ENCODE data around the gene CARHSP1. TPM values are rescaled to one million over a fixed set of nuclear protein-coding genes. Genes with fewer than 3 reads are reported as not detected.
"Not testable (repeated sequence)": the region's sequence is repeated elsewhere in the genome, so short reads cannot be mapped to it uniquely, and the experiment has no call there.

CARHSP1 gene
- total and polyA plus RNA-seq, 9 donors, result 53.2 to 102 (median 81.7) TPM

- no peaks in the 10 kb centered on the region for H3K27me3 ChIP-seq
- no peak for DNase-seq
- intact Hi-C loops (cut with DNase I), result loop anchor here in 1 of 4 donors (5.0 kb wide), 1 partner anchor 75 kb away; the partner anchor contains the start of genes PMM2 and TMEM186
- H3K9me3 ChIP-seq, result no peaks in the 10 kb centered on the region
- no peak overlapping the region for H3K4me3 ChIP-seq
- peaks cover 3% of the 10 kb centered on the region for H3K4me1 ChIP-seq (ENCODE audit: insufficient read depth)
- no peaks in the 10 kb centered on the region for H3K36me3 ChIP-seq
- 88 to 95% (median 91%) methylated on average over 5 of the region's 5 CpGs for WGBS, 3 donors
- TF ChIP-seq, protein P1, sequence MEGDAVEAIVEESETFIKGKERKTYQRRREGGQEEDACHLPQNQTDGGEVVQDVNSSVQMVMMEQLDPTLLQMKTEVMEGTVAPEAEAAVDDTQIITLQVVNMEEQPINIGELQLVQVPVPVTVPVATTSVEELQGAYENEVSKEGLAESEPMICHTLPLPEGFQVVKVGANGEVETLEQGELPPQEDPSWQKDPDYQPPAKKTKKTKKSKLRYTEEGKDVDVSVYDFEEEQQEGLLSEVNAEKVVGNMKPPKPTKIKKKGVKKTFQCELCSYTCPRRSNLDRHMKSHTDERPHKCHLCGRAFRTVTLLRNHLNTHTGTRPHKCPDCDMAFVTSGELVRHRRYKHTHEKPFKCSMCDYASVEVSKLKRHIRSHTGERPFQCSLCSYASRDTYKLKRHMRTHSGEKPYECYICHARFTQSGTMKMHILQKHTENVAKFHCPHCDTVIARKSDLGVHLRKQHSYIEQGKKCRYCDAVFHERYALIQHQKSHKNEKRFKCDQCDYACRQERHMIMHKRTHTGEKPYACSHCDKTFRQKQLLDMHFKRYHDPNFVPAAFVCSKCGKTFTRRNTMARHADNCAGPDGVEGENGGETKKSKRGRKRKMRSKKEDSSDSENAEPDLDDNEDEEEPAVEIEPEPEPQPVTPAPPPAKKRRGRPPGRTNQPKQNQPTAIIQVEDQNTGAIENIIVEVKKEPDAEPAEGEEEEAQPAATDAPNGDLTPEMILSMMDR (IDR thresholded peaks at IDR 0.05), result no peak
- TF ChIP-seq EP300 (IDR thresholded peaks at IDR 0.05) (no peak), POLR2A (IDR thresholded peaks at IDR 0.05) (no peak)
- H3K27ac ChIP-seq, result no peak overlapping the region
These were observed 3.3 kb upstream of the CARHSP1 start for GRCh38 chr16:8872071-8872470.

DNA sequence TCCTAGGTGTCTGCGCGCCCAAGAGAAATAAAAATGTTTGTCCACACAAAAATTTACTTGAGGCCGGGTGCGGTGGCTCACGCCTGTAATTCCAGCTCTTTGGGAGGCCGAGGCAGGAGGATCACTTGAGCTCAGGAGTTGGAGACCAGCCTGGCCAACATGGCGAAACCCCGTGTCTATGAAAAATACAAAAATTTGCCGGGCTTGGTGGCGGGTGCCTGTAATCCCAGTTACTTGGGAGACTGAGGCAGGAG lies 1.1 kb upstream of the CARHSP1 start:
- 94 to 96% (median 95%) methylated on average over 10 of the region's 10 CpGs for WGBS, 3 donors
- H3K4me3 ChIP-seq; DNase-seq; H3K36me3 ChIP-seq; H3K9me3 ChIP-seq; H3K27me3 ChIP-seq; H3K4me1 ChIP-seq (ENCODE audit: insufficient read depth): not testable (repeated sequence)
- peak overlapping the region in 1 of 2 donors; percentile 88 for H3K27ac ChIP-seq
- intact Hi-C loops (cut with DNase I), result loop anchor here in 1 of 4 donors (5.0 kb wide), 2 partner anchors 73 to 237 kb away; partner anchors contain the start of genes PMM2 and TMEM186

- TF ChIP-seq, protein P1 (IDR thresholded peaks at IDR 0.05), result no peak
- TF ChIP-seq POLR2A (IDR thresholded peaks at IDR 0.05) (no peak), EP300 (IDR thresholded peaks at IDR 0.05) (no peak)
- H3K4me1 ChIP-seq (ENCODE audit: insufficient read depth), result peaks cover 12% of the 10 kb centered on the region
- intact Hi-C loops (cut with DNase I), result loop anchor here in 1 of 4 donors (5.0 kb wide), 1 partner anchor 238 kb away; no protein-coding TSS in a partner anchor
These were observed 594 bp upstream of the CARHSP1 start for GRCh38 chr16:8869212-8869987.

DNA sequence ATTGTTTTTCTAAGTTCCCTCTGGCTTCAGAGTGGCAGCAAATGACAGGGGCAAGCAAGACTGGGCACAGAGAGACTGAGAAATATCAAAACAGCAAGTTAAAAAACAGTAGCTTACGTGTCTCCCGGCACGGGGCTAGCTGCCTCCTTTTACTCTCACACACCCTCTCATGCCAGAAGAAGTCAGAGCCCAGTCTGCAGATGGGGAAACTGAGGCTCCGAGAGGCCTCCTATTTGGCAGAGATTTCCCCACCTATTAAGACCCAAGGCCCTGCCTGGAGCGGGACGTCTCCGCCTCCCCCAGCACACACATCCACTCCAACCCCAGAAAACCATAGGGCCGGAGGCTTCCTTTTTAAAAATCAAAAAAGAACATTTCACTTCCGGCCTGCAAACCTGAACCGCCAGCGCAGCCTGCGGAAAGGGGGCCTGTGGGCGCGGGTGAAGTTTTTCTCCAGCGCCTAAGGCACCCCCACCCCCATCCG lies 832 bp downstream of the CARHSP1 start:
- intact Hi-C loops (cut with DNase I), result loop anchor here in 1 of 4 donors (5.0 kb wide), 1 partner anchor 239 kb away; no protein-coding TSS in a partner anchor
- no peaks in the 10 kb centered on the region for H3K9me3 ChIP-seq
- 0 to 1% (median 0%) methylated on average over 16 of the region's 16 CpGs for WGBS, 3 donors
- peak in 1 of 5 donors; percentile 49 for DNase-seq
- peak overlapping the region; percentile 77 to 88 for H3K27ac ChIP-seq
- no peaks in the 10 kb centered on the region for H3K36me3 ChIP-seq
- H3K4me1 ChIP-seq (ENCODE audit: insufficient read depth), result peaks cover 21% of the 10 kb centered on the region
- H3K27me3 ChIP-seq, result no peaks in the 10 kb centered on the region
- H3K4me3 ChIP-seq, result peak overlapping the region; percentile 81
- no peak for TF ChIP-seq EP300 (IDR thresholded peaks at IDR 0.05)
- no peak for TF ChIP-seq POLR2A (IDR thresholded peaks at IDR 0.05)
- TF ChIP-seq, protein P1 (IDR thresholded peaks at IDR 0.05), result no peak

More at GRCh38 chr16:8869212-8869987, 594 bp upstream of the CARHSP1 start:
- Histone ChIP-seq H3K9me3 (no peaks in the 10 kb centered on the region), H3K4me3 (peak overlapping the region; percentile 81), H3K27ac (peak overlapping the region in 1 of 2 donors; percentile 88), H3K27me3 (no peaks in the 10 kb centered on the region), H3K36me3 (no peaks in the 10 kb centered on the region)
- DNase-seq, result peak in 2 of 5 donors; percentile 50 to 51
- 25 to 31% (median 29%) methylated on average over 37 of the region's 37 CpGs for WGBS, 3 donors
